ENCODE data around the gene CCDC121. TPM values are rescaled to one million over a fixed set of nuclear protein-coding genes. Genes with fewer than 3 reads are reported as not detected.

Gene CCDC121
- total RNA-seq, 6 experiments from 2014 or later = 0.52 to 1.2 (median 0.97) TPM

GRCh38 chr2:27645197-27645596 lies 16.4 kb upstream of the CCDC121 start:
- Mint-ChIP-seq H3K4me3 (no peak overlapping the region), H3K36me3 (ENCODE audit: low read depth) (peaks cover 32% of the 10 kb centered on the region)
- DNase-seq = no peak

GRCh38 chr2:27640722-27641245 lies 12.0 kb upstream of the CCDC121 start:
- Mint-ChIP-seq H3K36me3 (ENCODE audit: low read depth) (peaks cover 28% of the 10 kb centered on the region), H3K9me3 (no peaks in the 10 kb centered on the region), H3K4me1 (ENCODE audit: low read depth) (peaks cover 28% of the 10 kb centered on the region), H3K4me3 (no peak overlapping the region), H3K27ac (no peak overlapping the region), H3K27me3 (ENCODE audit: insufficient read depth) (no peaks in the 10 kb centered on the region)
- no peak for DNase-seq
- no peak for TF ChIP-seq CTCF (IDR thresholded peaks at IDR 0.05)

More at GRCh38 chr2:27645197-27645596, 16.4 kb upstream of the CCDC121 start:
- no peak for TF ChIP-seq CTCF (IDR thresholded peaks at IDR 0.05)
- Mint-ChIP-seq H3K27ac (no peak overlapping the region), H3K4me1 (ENCODE audit: low read depth) (peaks cover 14% of the 10 kb centered on the region), H3K9me3 (no peaks in the 10 kb centered on the region), H3K27me3 (ENCODE audit: insufficient read depth) (no peaks in the 10 kb centered on the region)

- no peak for TF ChIP-seq CTCF (IDR thresholded peaks at IDR 0.05)
- Mint-ChIP-seq H3K27ac (peak overlapping the region; percentile 83), H3K4me1 (ENCODE audit: low read depth) (peaks cover 32% of the 10 kb centered on the region), H3K36me3 (ENCODE audit: low read depth) (peaks cover 49% of the 10 kb centered on the region), H3K4me3 (no peak overlapping the region), H3K9me3 (no peaks in the 10 kb centered on the region), H3K27me3 (ENCODE audit: insufficient read depth) (no peaks in the 10 kb centered on the region)
- peak; percentile 88 for DNase-seq
Observed at GRCh38 chr2:27638709-27639108, 9.9 kb upstream of the CCDC121 start.

GRCh38 chr2:27638037-27638637 lies 9.3 kb upstream of the CCDC121 start:
- Mint-ChIP-seq H3K36me3 (ENCODE audit: low read depth) (peaks cover 51% of the 10 kb centered on the region), H3K4me1 (ENCODE audit: low read depth) (peaks cover 32% of the 10 kb centered on the region), H3K4me3 (peak overlapping the region; percentile 41), H3K9me3 (no peaks in the 10 kb centered on the region), H3K27me3 (ENCODE audit: insufficient read depth) (no peaks in the 10 kb centered on the region), H3K27ac (peak overlapping the region; percentile 83)
- TF ChIP-seq CTCF (IDR thresholded peaks at IDR 0.05) = no peak
- DNase-seq = peak; percentile 91

GRCh38 chr2:27636766-27637165 lies 8.0 kb upstream of the CCDC121 start:
- peaks cover 32% of the 10 kb centered on the region for H3K4me1 Mint-ChIP-seq (ENCODE audit: low read depth)

More at GRCh38 chr2:27636766-27637165, 8.0 kb upstream of the CCDC121 start:
- Mint-ChIP-seq H3K27me3 (ENCODE audit: insufficient read depth) (no peaks in the 10 kb centered on the region), H3K27ac (no peak overlapping the region), H3K36me3 (ENCODE audit: low read depth) (peaks cover 56% of the 10 kb centered on the region), H3K4me3 (no peak overlapping the region), H3K9me3 (no peaks in the 10 kb centered on the region)
- no peak for TF ChIP-seq CTCF (IDR thresholded peaks at IDR 0.05)
- DNase-seq = no peak

All from HFFc6 (cell line).